NCI-H82 (cell line): ENCODE data around the gene ADARB2.

Source experiments
- DNase-seq: peaks from one replicate; lab custom pipeline; 2025; lab: John Stamatoyannopoulos, UW

ADARB2 gene

GRCh38 chr10:1594372-1595241, 142.7 kb downstream of the ADARB2 start:
- no peak for DNase-seq

- no peak for DNase-seq
Measured at GRCh38 chr10:1591742-1592141, 145.6 kb downstream of the ADARB2 start.

GRCh38 chr10:1591045-1591444, 146.3 kb downstream of the ADARB2 start:
- DNase-seq = no peak

GRCh38 chr10:1589257-1589656, 148.1 kb downstream of the ADARB2 start:
- DNase-seq = no peak

- no peak for DNase-seq
Measured at GRCh38 chr10:1582739-1583138, 154.6 kb downstream of the ADARB2 start.

- DNase-seq = no peak
Measured at GRCh38 chr10:1581189-1581588, 156.1 kb downstream of the ADARB2 start.

- no peak for DNase-seq
Measured at GRCh38 chr10:1579671-1580070, 157.7 kb downstream of the ADARB2 start.

GRCh38 chr10:1579141-1579491, 158.2 kb downstream of the ADARB2 start:
- no peak for DNase-seq

- no peak for DNase-seq
Measured at GRCh38 chr10:1578392-1579140, 158.8 kb downstream of the ADARB2 start.

GRCh38 chr10:1577945-1578344, 159.4 kb downstream of the ADARB2 start:
- no peak for DNase-seq

GRCh38 chr10:1577373-1577770, 160.0 kb downstream of the ADARB2 start:
- DNase-seq = no peak

GRCh38 chr10:1576467-1577372, 160.6 kb downstream of the ADARB2 start:
- no peak for DNase-seq

- DNase-seq = no peak
Measured at GRCh38 chr10:1575481-1576244, 161.7 kb downstream of the ADARB2 start.

- no peak for DNase-seq
Measured at GRCh38 chr10:1574719-1575118, 162.6 kb downstream of the ADARB2 start.

GRCh38 chr10:1573981-1574380, 163.3 kb downstream of the ADARB2 start:
- DNase-seq = no peak

- no peak for DNase-seq
Measured at GRCh38 chr10:1573334-1573969, 163.9 kb downstream of the ADARB2 start.

- no peak for DNase-seq
Measured at GRCh38 chr10:1572519-1573333, 164.6 kb downstream of the ADARB2 start.

GRCh38 chr10:1571587-1572237, 165.6 kb downstream of the ADARB2 start:
- DNase-seq = no peak

GRCh38 chr10:1570416-1571051, 166.8 kb downstream of the ADARB2 start:
- DNase-seq = no peak
